GM18507 (cell line): ENCODE data around the gene TTLL12.

Source experiments
- DNase-seq: peaks from one replicate; pipeline ENCODE4 v3.0.0; 2011; ENCODE audit warnings: low read depth; ENCODE audit not compliant: insufficient read length; ENCODE audit errors: extremely low spot score
- FAIRE-seq: peaks from 2 replicates; lab custom pipeline; 2011; peaks lifted over from hg19 to GRCh38; lab: Jason Lieb, UNC

TTLL12 gene

GRCh38 chr22:43217285-43218030 is 30.5 kb upstream of the TTLL12 start:
- FAIRE-seq (no peak), DNase-seq (no peak)

- FAIRE-seq (no peak), DNase-seq (no peak)
Observed at GRCh38 chr22:43216738-43217137, 29.8 kb upstream of the TTLL12 start.

GRCh38 chr22:43213962-43214361 is 27.0 kb upstream of the TTLL12 start:
- FAIRE-seq (no peak), DNase-seq (no peak)

GRCh38 chr22:43213051-43213450 is 26.1 kb upstream of the TTLL12 start:
- FAIRE-seq (no peak), DNase-seq (no peak)

- DNase-seq (no peak), FAIRE-seq (no peak)
Observed at GRCh38 chr22:43212434-43212952, 25.6 kb upstream of the TTLL12 start.

- no peak for FAIRE-seq
- DNase-seq: no peak
Observed at GRCh38 chr22:43211941-43212433, 25.1 kb upstream of the TTLL12 start.

- FAIRE-seq: no peak
Observed at GRCh38 chr22:43210631-43211515, 23.9 kb upstream of the TTLL12 start.

GRCh38 chr22:43209971-43210370 is 23.0 kb upstream of the TTLL12 start:
- FAIRE-seq: no peak
- no peak for DNase-seq

More at GRCh38 chr22:43210631-43211515, 23.9 kb upstream of the TTLL12 start:
- DNase-seq: no peak

- DNase-seq (no peak), FAIRE-seq (no peak)
Observed at GRCh38 chr22:43209523-43209890, 22.6 kb upstream of the TTLL12 start.

GRCh38 chr22:43208703-43209522 is 22.0 kb upstream of the TTLL12 start:
- FAIRE-seq: no peak

GRCh38 chr22:43207849-43208702 is 21.1 kb upstream of the TTLL12 start:
- FAIRE-seq: no peak
- DNase-seq: no peak

More at GRCh38 chr22:43208703-43209522, 22.0 kb upstream of the TTLL12 start:
- DNase-seq: no peak

GRCh38 chr22:43207386-43207785 is 20.5 kb upstream of the TTLL12 start:
- FAIRE-seq: no peak

GRCh38 chr22:43206509-43207161 is 19.7 kb upstream of the TTLL12 start:
- DNase-seq (no peak), FAIRE-seq (no peak)

More at GRCh38 chr22:43207386-43207785, 20.5 kb upstream of the TTLL12 start:
- no peak for DNase-seq

GRCh38 chr22:43205748-43206508 is 19.0 kb upstream of the TTLL12 start:
- DNase-seq: no peak
- no peak for FAIRE-seq

GRCh38 chr22:43205261-43205691 is 18.3 kb upstream of the TTLL12 start:
- DNase-seq (no peak), FAIRE-seq (no peak)

- FAIRE-seq (no peak), DNase-seq (no peak)
Observed at GRCh38 chr22:43203471-43203981, 16.6 kb upstream of the TTLL12 start.

GRCh38 chr22:43202756-43203410 is 15.9 kb upstream of the TTLL12 start:
- FAIRE-seq (no peak), DNase-seq (no peak)
